Esophagus squamous epithelium (tissue), 5 donors: ENCODE data around the gene SH3PXD2A. TPM values are rescaled to one million over a fixed set of nuclear protein-coding genes. Genes with fewer than 3 reads are reported as not detected.

Experiments used
- DNase-seq: peaks from one replicate; lab custom pipeline; 2025; lab: John Stamatoyannopoulos, UW
- H3K27ac ChIP-seq, 4 donors: fragments of 200-600 bp; sonication (generic); one replicate each; pipeline ENCODE4 v1.5.1; 2016 to 2019; ENCODE audit warnings: mild to moderate bottlenecking in 1 of 4
- H3K27me3 ChIP-seq, 4 donors: fragments of 200-600 bp; sonication (generic); 1 replicate in 3 of 4; 2 replicates in 1 of 4; pipeline versions ENCODE4 v1.5.1 to v1.6.0; 2017 to 2021; ENCODE audit warnings: antibody characterized with exemption in 1 of 4
- H3K36me3 ChIP-seq, 3 donors: fragments of 200-600 bp; sonication (generic); one replicate each; pipeline ENCODE4 v1.5.1; 2016 to 2019
- H3K4me1 ChIP-seq, 3 donors: fragments of 200-600 bp; sonication (generic); one replicate each; pipeline ENCODE4 v1.5.1; 2017 to 2019
- H3K4me3 ChIP-seq, 4 donors: fragments of 200-600 bp; sonication (generic); 1 replicate in 3 of 4; 2 replicates in 1 of 4; pipeline ENCODE4 v1.5.1; 2016 to 2019; ENCODE audit warnings: mild to moderate bottlenecking in 2 of 4, moderate library complexity in 1 of 4
- H3K9me3 ChIP-seq, 3 donors: fragments of 200-600 bp; sonication (generic); one replicate each; pipeline ENCODE4 v1.5.1; 2016 to 2019
- POLR2A ChIP-seq, 4 donors: fragments of 450-650 bp; IDR thresholded peaks; one replicate each; pipeline ENCODE4 v1.6.1; 2017; ENCODE audit warnings: antibody characterized with exemption in 4 of 4, mild to moderate bottlenecking in 4 of 4, moderate library complexity in 3 of 4
- WGBS, 2 donors: methylation state at CpG; one replicate each; pipeline ENCODE4 v1.1.5; 2018; 5-methylcytosine and 5-hydroxymethylcytosine counted together
- intact Hi-C: fragments of 100-400 bp; cut with DNase I; formaldehyde crosslinking; loops from one replicate; pipeline ENCODE4 v1.15.0; 2022
- total RNA-seq, 4 donors: library from RNA; depleted of rRNA; stranded (reverse); fragments of >200 nt; gene quantifications; one replicate each; pipeline ENCODE4 v1.1.0, GENCODE V29; 2016
- TF ChIP-seq, protein P1 (sequence below), 6 experiments: fragments of 450-650 bp in 4 of 6; fragments of 200-600 bp in 2 of 6; sonication (generic) in 2 of 6; IDR thresholded peaks; one replicate each; pipeline ENCODE4 v1.5.1; 2016 to 2019; ENCODE audit warnings: antibody characterized with exemption in 6 of 6, mild to moderate bottlenecking in 4 of 6, moderate library complexity in 4 of 6
- donor health status: DM: yes; HTN: yes; CAD: no.

SH3PXD2A gene
- total RNA-seq, 4 donors from 2014 or later = 25.1 to 57.8 (median 42.7) TPM

DNA sequence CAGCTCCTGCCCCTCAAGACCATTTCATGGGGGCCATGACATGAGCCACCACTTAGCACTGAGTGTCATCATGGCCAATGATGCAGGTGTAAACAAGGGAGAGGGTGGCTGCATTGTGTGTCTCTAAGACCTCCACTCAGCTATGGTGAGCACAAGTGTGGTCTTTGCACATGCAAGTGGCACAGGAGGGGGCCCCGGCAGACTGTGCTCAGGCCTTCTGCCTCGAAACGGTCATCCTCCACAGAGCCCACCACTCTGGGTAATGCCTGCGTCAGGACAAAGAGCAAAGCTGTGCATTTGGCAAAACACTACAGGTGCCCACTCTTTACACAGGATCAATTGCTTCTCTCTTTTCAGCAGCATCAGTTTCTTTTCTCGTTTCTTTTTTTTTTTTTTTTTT lies 125.5 kb downstream of the SH3PXD2A start:
- Histone ChIP-seq H3K4me3 (no peak overlapping the region), H3K27ac (no peak overlapping the region), H3K9me3 (no peaks in the 10 kb centered on the region), H3K36me3 (peaks cover 0 to 58% (median 0%) of the 10 kb centered on the region in 3 donors), H3K4me1 (peaks cover 0 to 60% (median 9%) of the 10 kb centered on the region in 3 donors), H3K27me3 (no peaks in the 10 kb centered on the region)
- DNase-seq = no peak
- WGBS, 2 donors = 75 to 82% methylated on average over 5 of the region's 5 CpGs
- TF ChIP-seq, protein P1, sequence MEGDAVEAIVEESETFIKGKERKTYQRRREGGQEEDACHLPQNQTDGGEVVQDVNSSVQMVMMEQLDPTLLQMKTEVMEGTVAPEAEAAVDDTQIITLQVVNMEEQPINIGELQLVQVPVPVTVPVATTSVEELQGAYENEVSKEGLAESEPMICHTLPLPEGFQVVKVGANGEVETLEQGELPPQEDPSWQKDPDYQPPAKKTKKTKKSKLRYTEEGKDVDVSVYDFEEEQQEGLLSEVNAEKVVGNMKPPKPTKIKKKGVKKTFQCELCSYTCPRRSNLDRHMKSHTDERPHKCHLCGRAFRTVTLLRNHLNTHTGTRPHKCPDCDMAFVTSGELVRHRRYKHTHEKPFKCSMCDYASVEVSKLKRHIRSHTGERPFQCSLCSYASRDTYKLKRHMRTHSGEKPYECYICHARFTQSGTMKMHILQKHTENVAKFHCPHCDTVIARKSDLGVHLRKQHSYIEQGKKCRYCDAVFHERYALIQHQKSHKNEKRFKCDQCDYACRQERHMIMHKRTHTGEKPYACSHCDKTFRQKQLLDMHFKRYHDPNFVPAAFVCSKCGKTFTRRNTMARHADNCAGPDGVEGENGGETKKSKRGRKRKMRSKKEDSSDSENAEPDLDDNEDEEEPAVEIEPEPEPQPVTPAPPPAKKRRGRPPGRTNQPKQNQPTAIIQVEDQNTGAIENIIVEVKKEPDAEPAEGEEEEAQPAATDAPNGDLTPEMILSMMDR (IDR thresholded peaks at IDR 0.05) = no peak
- TF ChIP-seq POLR2A (IDR thresholded peaks at IDR 0.05) = no peak
- intact Hi-C loops = no loop called here

DNA sequence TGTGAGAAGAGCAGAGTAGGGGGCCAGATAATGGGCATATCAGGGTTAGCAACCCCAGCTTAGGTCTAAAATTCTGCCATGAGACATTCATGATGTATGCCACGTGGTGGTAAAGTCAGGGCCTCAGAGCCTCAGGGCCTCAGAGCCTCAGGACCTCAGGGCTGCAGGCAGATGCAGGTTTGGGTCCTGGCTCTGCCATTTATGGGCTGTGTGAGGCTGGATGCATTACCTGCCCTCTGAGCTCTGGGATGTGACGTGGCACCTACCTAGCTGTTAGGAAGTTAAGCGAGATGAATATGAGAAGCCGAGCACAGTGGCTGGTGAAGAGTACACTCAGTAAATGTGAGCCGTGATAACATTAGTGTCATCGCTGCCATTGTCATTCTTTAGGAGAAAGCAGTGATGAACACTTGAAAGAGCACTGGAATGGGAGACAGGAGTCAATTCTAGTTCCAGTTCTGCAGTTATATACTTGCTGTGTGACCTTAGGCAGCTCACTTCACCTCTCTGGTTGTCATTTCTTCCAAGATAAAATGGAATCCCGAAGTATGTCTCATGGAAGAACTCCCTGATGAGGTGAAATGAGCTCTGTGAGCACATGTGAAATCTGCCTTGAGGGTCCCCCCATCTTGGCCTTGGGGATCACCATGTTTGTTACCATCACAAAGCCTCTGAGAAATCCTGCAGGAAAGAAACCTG lies 127.2 kb downstream of the SH3PXD2A start:
- TF ChIP-seq, protein P1 (IDR thresholded peaks at IDR 0.05) = no peak
- no peak for TF ChIP-seq POLR2A (IDR thresholded peaks at IDR 0.05)
- Histone ChIP-seq H3K36me3 (peaks cover 0 to 73% (median 9%) of the 10 kb centered on the region in 3 donors), H3K4me3 (no peak overlapping the region), H3K27ac (no peak overlapping the region), H3K4me1 (peaks cover 0 to 43% (median 4%) of the 10 kb centered on the region in 3 donors), H3K27me3 (no peaks in the 10 kb centered on the region), H3K9me3 (no peaks in the 10 kb centered on the region)
- intact Hi-C loops = no loop called here
- DNase-seq = no peak
- WGBS, 2 donors = 85 to 92% methylated on average over 7 of the region's 7 CpGs

DNA sequence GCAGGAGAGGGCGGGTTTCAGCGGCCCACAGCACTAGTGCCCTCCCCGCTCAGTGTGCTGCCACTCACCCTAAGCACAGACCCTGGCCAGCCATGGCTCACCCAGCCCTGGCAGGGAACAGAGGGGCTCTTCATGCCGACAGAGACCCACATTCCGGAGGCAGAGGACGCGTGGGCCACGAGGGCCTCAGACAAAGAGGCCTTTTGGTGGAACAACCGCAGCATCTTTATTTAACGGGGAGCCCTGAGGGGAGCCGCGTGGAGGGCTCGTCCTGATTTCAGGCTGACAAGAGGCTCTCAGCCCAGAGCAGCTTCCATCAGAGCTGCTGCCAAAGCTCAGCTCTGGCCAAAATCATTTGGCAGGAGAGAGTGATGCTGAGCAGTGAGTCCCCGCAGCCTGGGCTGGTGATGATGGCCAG lies 127.8 kb downstream of the SH3PXD2A start:
- 43 to 56% methylated on average over 8 to 10 of the region's 14 CpGs for WGBS, 2 donors
- Histone ChIP-seq H3K27ac (no peak overlapping the region), H3K27me3 (no peaks in the 10 kb centered on the region), H3K4me3 (no peak overlapping the region), H3K9me3 (no peaks in the 10 kb centered on the region), H3K4me1 (peaks cover 0 to 38% (median 4%) of the 10 kb centered on the region in 3 donors), H3K36me3 (peaks cover 0 to 79% (median 15%) of the 10 kb centered on the region in 3 donors)
- intact Hi-C loops = no loop called here
- TF ChIP-seq, protein P1 (IDR thresholded peaks at IDR 0.05) = no peak
- no peak for TF ChIP-seq POLR2A (IDR thresholded peaks at IDR 0.05)
- DNase-seq = no peak

DNA sequence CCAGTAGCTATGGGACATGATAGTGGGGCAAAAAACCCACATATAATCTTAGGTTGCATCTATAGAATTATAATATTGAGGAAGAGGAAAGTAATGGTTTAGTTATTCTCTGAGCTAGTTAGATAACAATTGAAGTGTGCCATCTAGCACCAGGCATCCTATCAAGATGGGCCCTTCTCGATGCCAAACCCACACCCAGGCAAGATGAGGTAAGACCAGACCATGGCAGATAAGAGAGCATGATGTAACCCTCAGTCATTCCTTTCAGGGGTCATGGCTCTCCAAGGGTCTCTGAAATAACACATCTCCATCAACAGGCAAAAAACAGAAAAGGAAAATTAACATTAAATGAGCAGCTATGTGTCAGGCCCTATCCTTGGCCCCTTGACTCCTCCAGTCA lies 128.7 kb downstream of the SH3PXD2A start:
- intact Hi-C loops = no loop called here
- TF ChIP-seq, protein P1 (IDR thresholded peaks at IDR 0.05) = no peak
- no peak for TF ChIP-seq POLR2A (IDR thresholded peaks at IDR 0.05)
- Histone ChIP-seq H3K4me1 (peaks cover 0 to 28% (median 4%) of the 10 kb centered on the region in 3 donors), H3K9me3 (no peaks in the 10 kb centered on the region), H3K27ac (no peak overlapping the region), H3K4me3 (no peak overlapping the region), H3K27me3 (no peaks in the 10 kb centered on the region), H3K36me3 (peaks cover 0 to 88% (median 15%) of the 10 kb centered on the region in 3 donors)
- no peak for DNase-seq
- 56 to 79% methylated on average over 1 of the region's 1 CpG for WGBS, 2 donors

DNA sequence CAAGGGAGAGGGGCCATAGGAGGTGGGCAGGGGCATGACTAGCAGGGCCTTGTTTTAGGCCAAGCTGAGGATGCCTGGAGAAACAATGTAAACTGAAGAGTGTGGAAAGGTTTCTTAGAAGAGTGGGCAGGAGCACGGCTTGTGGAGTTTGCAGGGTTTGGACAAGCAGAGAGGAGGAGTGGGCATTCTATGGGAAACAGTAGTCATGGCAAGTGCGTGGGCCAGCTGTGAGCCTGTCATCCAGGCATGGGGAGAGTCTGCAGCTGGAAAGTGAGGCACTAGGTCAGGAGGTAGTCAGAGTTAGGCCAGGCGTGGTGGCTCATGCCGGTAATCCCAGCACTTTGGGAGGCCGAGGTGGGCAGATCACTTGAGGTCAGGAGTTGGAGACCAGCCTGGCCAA lies 130.1 kb downstream of the SH3PXD2A start:
- no peaks in the 10 kb centered on the region for H3K27me3 ChIP-seq
- WGBS, 2 donors = 91 to 92% methylated on average over 5 of the region's 5 CpGs
- no peak overlapping the region for H3K27ac ChIP-seq
- intact Hi-C loops = no loop called here
- peaks cover 0 to 25% (median 4%) of the 10 kb centered on the region in 3 donors for H3K4me1 ChIP-seq
- DNase-seq = no peak
- no peak overlapping the region for H3K4me3 ChIP-seq
- TF ChIP-seq, protein P1 (IDR thresholded peaks at IDR 0.05) = no peak
- TF ChIP-seq POLR2A (IDR thresholded peaks at IDR 0.05) = no peak
- H3K9me3 ChIP-seq = no peaks in the 10 kb centered on the region
- H3K36me3 ChIP-seq = peaks cover 0 to 96% (median 24%) of the 10 kb centered on the region in 3 donors
